H1 (cell line): ENCODE results near the gene NANOS2. TPM values are rescaled to one million over a fixed set of nuclear protein-coding genes. Genes with fewer than 3 reads are reported as not detected.

Source experiments
- CTCF ChIA-PET: fragments of 300-600 bp; sonication (Branson Sonifier 250); formaldehyde crosslinking; loops from one replicate; lab custom pipeline; 2021; ENCODE audit not compliant: partially characterized antibody; lab: Charles Lee
- POLR2A ChIA-PET: fragments of 300-600 bp; sonication (Branson Sonifier 250); formaldehyde crosslinking; loops from one replicate; lab custom pipeline; 2021; ENCODE audit warnings: inconsistent platforms; ENCODE audit not compliant: partially characterized antibody; lab: Charles Lee
- DNase-seq, 2 experiments: peaks; one replicate each; pipeline versions ENCODE4 v3.0.0 to v3.0.0-alpha.2; 2010 to 2022; ENCODE audit warnings: low spot score in 2 of 2, low read depth in 1 of 2, mixed read lengths in 1 of 2
- FAIRE-seq: peaks from 2 replicates; lab custom pipeline; 2011; peaks lifted over from hg19 to GRCh38; lab: Jason Lieb, UNC
- H2AFZ ChIP-seq: 2 replicates; pipeline ENCODE4 v1.8.1; 2012; ENCODE audit warnings: low read length, inconsistent platforms
- H2AK5ac ChIP-seq: 2 replicates; pipeline ENCODE4 v1.6.1; 2013; ENCODE audit warnings: low read depth, low read length
- H2BK120ac ChIP-seq: replicated peaks from 2 replicates; pipeline ENCODE3; 2013; ENCODE audit warnings: low read depth, low read length, inconsistent platforms
- H2BK12ac ChIP-seq: 2 replicates; pipeline ENCODE4 v1.6.1; 2013; ENCODE audit warnings: low read depth, low read length
- H2BK15ac ChIP-seq: 2 replicates; pipeline ENCODE4 v1.6.1; 2013; ENCODE audit warnings: low read length
- H2BK20ac ChIP-seq: 2 replicates; pipeline ENCODE4 v1.6.1; 2013; ENCODE audit warnings: low read length
- H2BK5ac ChIP-seq: 2 replicates; pipeline ENCODE4 v1.6.1; 2013; ENCODE audit warnings: low read depth, low read length
- H3K14ac ChIP-seq: 2 replicates; pipeline ENCODE4 v1.6.1; 2013; ENCODE audit warnings: inconsistent platforms; ENCODE audit not compliant: insufficient read length
- H3K18ac ChIP-seq: 2 replicates; pipeline ENCODE4 v1.6.1; 2013; ENCODE audit warnings: low read length; ENCODE audit errors: extremely low read depth
- H3K23ac ChIP-seq: 2 replicates; pipeline ENCODE4 v1.6.1; 2013; ENCODE audit warnings: inconsistent platforms; ENCODE audit not compliant: insufficient read length
- H3K23me2 ChIP-seq: 2 replicates; pipeline ENCODE4 v1.6.1; 2013; ENCODE audit warnings: low read depth, low read length
- H3K27ac ChIP-seq: 2 replicates; pipeline ENCODE4 v1.6.1; 2011; ENCODE audit warnings: low read depth, low read length, inconsistent platforms
- H3K27me3 ChIP-seq, 4 experiments: replicated peaks in 1 of 4; 1 replicate in 1 of 4; 2 replicates in 3 of 4; pipeline versions ENCODE4 v1.6.1 to v1.8.1; 2011 to 2013; ENCODE audit warnings: low read length in 3 of 4, mild to moderate bottlenecking in 3 of 4, inconsistent platforms in 2 of 4, mixed read lengths in 2 of 4, moderate library complexity in 1 of 4; ENCODE audit not compliant: control insufficient read depth in 3 of 4, insufficient read depth in 3 of 4; ENCODE audit errors: extremely low read depth in 1 of 4
- H3K36me3 ChIP-seq, 4 experiments: 2 replicates each; pipeline versions ENCODE4 v1.6.1 to v1.8.1; 2011 to 2013; ENCODE audit warnings: mild to moderate bottlenecking in 4 of 4, low read length in 3 of 4, moderate library complexity in 2 of 4, control low read depth in 1 of 4, inconsistent platforms in 1 of 4; ENCODE audit not compliant: insufficient read depth in 4 of 4, control insufficient read depth in 2 of 4
- H3K4ac ChIP-seq: replicated peaks from 2 replicates; pipeline ENCODE3; 2013; ENCODE audit warnings: low read length, low read depth, mixed read lengths, inconsistent platforms; ENCODE audit not compliant: insufficient read length
- H3K4me1 ChIP-seq, 4 experiments: replicated peaks in 1 of 4; 1 replicate in 1 of 4; 2 replicates in 3 of 4; pipeline versions ENCODE4 v1.6.1 to v1.8.1; 2011 to 2013; ENCODE audit warnings: low read length in 3 of 4, inconsistent platforms in 2 of 4, mixed read lengths in 1 of 4; ENCODE audit not compliant: insufficient read depth in 4 of 4, control insufficient read depth in 3 of 4
- H3K4me2 ChIP-seq, 2 experiments: 2 replicates each; pipeline versions ENCODE4 v1.6.1 to v1.8.1; 2011 to 2013; ENCODE audit warnings: low read depth in 2 of 2, low read length in 2 of 2, control low read depth in 1 of 2, inconsistent platforms in 1 of 2, mild to moderate bottlenecking in 1 of 2; ENCODE audit not compliant: insufficient read depth in 1 of 2
- H3K4me3 ChIP-seq, 4 experiments: fragments of 200-600, 300-600 bp in 1 of 4; sonication (generic), shearing (Covaris generic), sonication (Bioruptor Twin) in 1 of 4; 2 replicates each; pipeline versions ENCODE4 v1.5.1 to v1.8.1; 2011 to 2016; ENCODE audit warnings: low read length in 4 of 4, low read depth in 3 of 4, control low read depth in 2 of 4, inconsistent platforms in 2 of 4, mild to moderate bottlenecking in 2 of 4, mixed read lengths in 1 of 4, moderate library complexity in 1 of 4; ENCODE audit not compliant: insufficient read depth in 2 of 4; ENCODE audit errors: extremely low read depth in 1 of 4
- H3K56ac ChIP-seq: replicated peaks from 2 replicates; pipeline ENCODE3; 2013; ENCODE audit warnings: low read depth, mild to moderate bottlenecking, mixed read lengths, low read length, inconsistent platforms; ENCODE audit not compliant: insufficient read length
- H3K79me1 ChIP-seq: 2 replicates; pipeline ENCODE4 v1.6.1; 2013; ENCODE audit warnings: low read depth, low read length, control low read depth
- H3K79me2 ChIP-seq, 2 experiments: 2 replicates each; pipeline versions ENCODE4 v1.6.1 to v1.8.1; 2012 to 2013; ENCODE audit warnings: low read length in 2 of 2, mild to moderate bottlenecking in 2 of 2, inconsistent platforms in 1 of 2; ENCODE audit not compliant: insufficient read depth in 2 of 2, control insufficient read depth in 1 of 2
- H3K9ac ChIP-seq, 4 experiments: replicated peaks in 1 of 4; 1 replicate in 1 of 4; 2 replicates in 3 of 4; pipeline versions ENCODE4 v1.6.1 to v1.8.1; 2011 to 2013; ENCODE audit warnings: low read depth in 3 of 4, low read length in 3 of 4, control low read depth in 2 of 4, mild to moderate bottlenecking in 2 of 4, moderate library complexity in 2 of 4, inconsistent platforms in 1 of 4; ENCODE audit errors: extremely low read depth in 1 of 4
- H3K9me3 ChIP-seq, 2 experiments: 2 replicates each; pipeline versions ENCODE4 v1.6.1 to v1.8.1; 2012 to 2013; ENCODE audit warnings: mild to moderate bottlenecking in 2 of 2, moderate library complexity in 2 of 2, control low read depth in 1 of 2, inconsistent platforms in 1 of 2, low read depth in 1 of 2, low read length in 1 of 2, mixed read lengths in 1 of 2; ENCODE audit not compliant: insufficient read depth in 2 of 2
- H4K20me1 ChIP-seq, 2 experiments: replicated peaks in 1 of 2; 2 replicates each; pipeline versions ENCODE3 to v1.8.1; 2011 to 2013; ENCODE audit warnings: inconsistent platforms in 2 of 2, low read length in 2 of 2, mild to moderate bottlenecking in 1 of 2; ENCODE audit not compliant: insufficient read depth in 2 of 2, control insufficient read depth in 1 of 2
- H4K5ac ChIP-seq: 2 replicates; pipeline ENCODE4 v1.6.1; 2013; ENCODE audit warnings: low read length, low read depth, mixed read lengths, inconsistent platforms; ENCODE audit not compliant: insufficient read length
- H4K8ac ChIP-seq: 2 replicates; pipeline ENCODE4 v1.8.0; 2013; ENCODE audit warnings: mild to moderate bottlenecking, moderate library complexity, low read length, inconsistent platforms; ENCODE audit not compliant: insufficient read depth; ENCODE audit errors: extremely low read depth
- H4K91ac ChIP-seq: replicated peaks from 2 replicates; pipeline ENCODE3; 2013; ENCODE audit warnings: low read length, mixed read lengths, inconsistent platforms; ENCODE audit not compliant: insufficient read length
- ATF3 ChIP-seq: IDR thresholded peaks from 2 replicates; pipeline ENCODE4 v1.6.1; 2011; ENCODE audit warnings: low read depth, mild to moderate bottlenecking, low read length; ENCODE audit not compliant: insufficient read depth
- BACH1 ChIP-seq: IDR thresholded peaks from 2 replicates; pipeline ENCODE4 v1.6.1; 2012; ENCODE audit warnings: low read length, improper control_type of control experiment
- CBX8 ChIP-seq: fragments of 300-800, 300-1000 bp; sonication (generic); IDR thresholded peaks from 2 replicates; pipeline ENCODE4 v1.7.1; 2016; ENCODE audit warnings: low read depth, low read length, borderline replicate concordance
- CEBPB ChIP-seq: IDR thresholded peaks from 2 replicates; pipeline ENCODE4 v1.6.1; 2012; ENCODE audit warnings: low read depth, low read length
- CHD2 ChIP-seq: IDR thresholded peaks from 2 replicates; pipeline ENCODE4 v1.6.1; 2012; ENCODE audit warnings: low read length, improper control_type of control experiment
- EZH2 ChIP-seq: fragments of 200-600 bp; sonication (generic); IDR thresholded peaks from 2 replicates; pipeline ENCODE4 v1.7.1; 2012; ENCODE audit warnings: low read depth, mild to moderate bottlenecking, moderate library complexity, low read length, inconsistent platforms; ENCODE audit not compliant: severe bottlenecking
- FOSL1 ChIP-seq: IDR thresholded peaks from 2 replicates; pipeline ENCODE4 v1.6.1; 2011; ENCODE audit warnings: mild to moderate bottlenecking, low read depth, low read length, moderate library complexity; ENCODE audit not compliant: insufficient read depth
- KDM1A ChIP-seq: fragments of 200-600, 300-600 bp; sonication (generic); IDR thresholded peaks from 2 replicates; pipeline ENCODE4 v1.7.1; 2016; ENCODE audit warnings: mild to moderate bottlenecking, low read length, borderline replicate concordance
- KDM4A ChIP-seq: IDR thresholded peaks from one replicate; pipeline ENCODE4 v1.7.1; 2012; ENCODE audit warnings: low read depth, mild to moderate bottlenecking, moderate library complexity, low read length, inconsistent platforms; ENCODE audit not compliant: severe bottlenecking
- KDM5A ChIP-seq: fragments of 200-600 bp; IDR thresholded peaks from 2 replicates; pipeline ENCODE4 v1.7.1; 2012; ENCODE audit warnings: mild to moderate bottlenecking, low read length, inconsistent platforms, mixed read lengths
- SAP30 ChIP-seq: fragments of 300-600 bp; sonication (generic); IDR thresholded peaks from 2 replicates; pipeline ENCODE4 v1.7.1; 2012; ENCODE audit warnings: low read length, moderate library complexity, mild to moderate bottlenecking, inconsistent platforms; ENCODE audit not compliant: insufficient read depth, insufficient replicate concordance
- SIRT6 ChIP-seq: IDR thresholded peaks from one replicate; pipeline ENCODE4 v1.7.1; 2012; ENCODE audit warnings: low read length, inconsistent platforms
- SP4 ChIP-seq: IDR thresholded peaks from 2 replicates; pipeline ENCODE4 v1.6.1; 2012; ENCODE audit warnings: low read length, inconsistent platforms
- YY1 ChIP-seq: IDR thresholded peaks from 2 replicates; pipeline ENCODE4 v1.6.1; 2011; ENCODE audit warnings: low read depth, mild to moderate bottlenecking, low read length
- WGBS, 2 experiments: shearing (Covaris generic) in 1 of 2; methylation state at CpG; one replicate each; pipeline versions ENCODE4 v1.1.6 to v1.1.7; 2013 to 2015; ENCODE audit warnings: low lambda C conversion rate in 2 of 2, mixed read lengths in 2 of 2, inconsistent platforms in 1 of 2, low coverage in 1 of 2, missing lambda C conversion rate in 1 of 2; ENCODE audit not compliant: insufficient replicate concordance in 2 of 2, insufficient coverage in 1 of 2, insufficient read length in 1 of 2; ENCODE audit errors: extremely low coverage in 1 of 2, missing lambda C conversion rate in 1 of 2; 5-methylcytosine and 5-hydroxymethylcytosine counted together
- polyA plus RNA-seq, 7 experiments: library from polyadenylated mRNA; depleted of rRNA in 3 of 7; stranded (reverse) in 5 of 7; unstranded in 2 of 7; fragments of >200 nt in 5 of 7; fragments of 200-250 nt in 2 of 7; gene quantifications; 1 replicate in 5 of 7; 2 replicates in 1 of 7; 4 replicates in 1 of 7; pipeline versions ENCODE4 v1.2.1 to v1.2.3, GENCODE V29; 2011 to 2013; ENCODE audit warnings: missing spikeins in 2 of 7, mixed read lengths in 2 of 7
- total RNA-seq: library from RNA; stranded (reverse); fragmentation: NEBNext Ultra II Directional; extraction: Animal tissue kit (Norgen Biotek cat#: 25700); gene quantifications from 2 replicates; pipeline ENCODE4 v1.2.1, GENCODE V29; 2021

NANOS2 gene
- total and polyA plus RNA-seq, 2 of the 8 experiments (the other 6 are each of a cell fraction or from before 2014, with no cell fraction given) = 0.20 TPM; not detected in 1

GRCh38 chr19:45962021-45962420, 47.4 kb upstream of the NANOS2 start:
- no peak overlapping the region; the same call in 1 of the 2 replicates for H2AK5ac ChIP-seq
- TF ChIP-seq SP4 (no peak), KDM5A (no peak), CEBPB (no peak), KDM1A (no peak), SIRT6 (no peak), SAP30 (no peak), CBX8 (no peak), KDM4A (no peak), FOSL1 (no peak), CHD2 (no peak), ATF3 (no peak), YY1 (no peak), EZH2 (no peak), BACH1 (no peak)
- no peak overlapping the region for H3K9ac ChIP-seq
- DNase-seq (no peak), FAIRE-seq (no peak)
- no peak overlapping the region for H2AFZ ChIP-seq
- peaks cover 0 to 4% of the 10 kb centered on the region in 2 experiments for H4K20me1 ChIP-seq
- no peak overlapping the region for H3K23ac ChIP-seq
- H3K18ac ChIP-seq = no peak overlapping the region
- no peak overlapping the region for H4K8ac ChIP-seq
- no peak overlapping the region for H2BK20ac ChIP-seq
- WGBS, 2 experiments = 92% methylated on average over 15 of the region's 15 CpGs; no CpG with 5 or more reads in 1 of the 2 experiments
- H3K4me3 ChIP-seq = no peak overlapping the region
- no peak overlapping the region for H3K4ac ChIP-seq
- H3K56ac ChIP-seq = no peak overlapping the region
- H2BK120ac ChIP-seq = no peak overlapping the region
- no peak overlapping the region for H2BK5ac ChIP-seq
- no peak overlapping the region for H4K91ac ChIP-seq
- no peaks in the 10 kb centered on the region for H3K79me1 ChIP-seq
- H3K14ac ChIP-seq = no peak overlapping the region
- CTCF ChIA-PET = interaction anchor here (1.0 to 2.4 kb wide), 4 partner anchors 10 to 116 kb away, joined by 3 to 6 read pairs (median 4); no protein-coding TSS in a partner anchor
- peaks cover 0 to 10% (median 3%) of the 10 kb centered on the region in 4 experiments; a peak in 3 of 8 replicates for H3K36me3 ChIP-seq
- peaks cover 0 to 2% (median 0%) of the 10 kb centered on the region in 4 experiments; a peak in 1 of 7 replicates for H3K27me3 ChIP-seq
- H2BK15ac ChIP-seq = no peak overlapping the region
- POLR2A ChIA-PET = interaction anchor here (0.6 kb wide), 1 partner anchor 1456 kb away, joined by 4 read pairs; no protein-coding TSS in a partner anchor
- H3K79me2 ChIP-seq = no peaks in the 10 kb centered on the region
- H3K23me2 ChIP-seq = peaks cover 6% of the 10 kb centered on the region; the same call in 1 of the 2 replicates
- peaks cover 0 to 9% (median 2%) of the 10 kb centered on the region in 4 experiments; a peak in 4 of 7 replicates for H3K4me1 ChIP-seq
- no peaks in the 10 kb centered on the region for H3K9me3 ChIP-seq
- no peak overlapping the region for H3K4me2 ChIP-seq
- H4K5ac ChIP-seq = no peak overlapping the region
- no peak overlapping the region for H3K27ac ChIP-seq
- H2BK12ac ChIP-seq = 0 out of 2 replicates have a peak overlapping the region, but pooled peaks have one; percentile 23
